ENCODE measurements around the gene TACR2.

Gene TACR2

DNA sequence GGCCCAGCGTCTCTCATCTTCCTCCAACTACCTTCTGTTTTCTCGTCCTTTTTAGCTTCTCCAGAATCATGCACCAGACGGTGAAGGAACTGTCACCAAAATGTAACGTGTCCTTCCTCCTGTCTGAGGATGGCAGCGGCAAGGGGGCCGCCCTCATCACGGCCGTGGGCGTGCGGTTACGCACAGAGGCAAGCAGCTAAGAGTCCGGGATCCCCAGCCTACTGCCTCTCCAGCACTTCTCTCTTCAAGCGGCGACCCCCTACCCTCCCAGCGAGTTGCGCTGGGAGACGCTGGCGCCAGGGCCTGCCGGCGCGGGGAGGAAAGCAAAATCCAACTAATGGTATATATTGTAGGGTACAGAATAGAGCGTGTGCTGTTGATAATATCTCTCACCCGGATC is 15.8 kb downstream of the TACR2 start:
- TF ChIP-seq, protein P1, sequence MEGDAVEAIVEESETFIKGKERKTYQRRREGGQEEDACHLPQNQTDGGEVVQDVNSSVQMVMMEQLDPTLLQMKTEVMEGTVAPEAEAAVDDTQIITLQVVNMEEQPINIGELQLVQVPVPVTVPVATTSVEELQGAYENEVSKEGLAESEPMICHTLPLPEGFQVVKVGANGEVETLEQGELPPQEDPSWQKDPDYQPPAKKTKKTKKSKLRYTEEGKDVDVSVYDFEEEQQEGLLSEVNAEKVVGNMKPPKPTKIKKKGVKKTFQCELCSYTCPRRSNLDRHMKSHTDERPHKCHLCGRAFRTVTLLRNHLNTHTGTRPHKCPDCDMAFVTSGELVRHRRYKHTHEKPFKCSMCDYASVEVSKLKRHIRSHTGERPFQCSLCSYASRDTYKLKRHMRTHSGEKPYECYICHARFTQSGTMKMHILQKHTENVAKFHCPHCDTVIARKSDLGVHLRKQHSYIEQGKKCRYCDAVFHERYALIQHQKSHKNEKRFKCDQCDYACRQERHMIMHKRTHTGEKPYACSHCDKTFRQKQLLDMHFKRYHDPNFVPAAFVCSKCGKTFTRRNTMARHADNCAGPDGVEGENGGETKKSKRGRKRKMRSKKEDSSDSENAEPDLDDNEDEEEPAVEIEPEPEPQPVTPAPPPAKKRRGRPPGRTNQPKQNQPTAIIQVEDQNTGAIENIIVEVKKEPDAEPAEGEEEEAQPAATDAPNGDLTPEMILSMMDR (conservative IDR thresholded peaks at IDR 0.05; ENCODE audit: low read depth, low read length), result no peak
- no peaks in the 10 kb centered on the region for H3K4me1 ChIP-seq (ENCODE audit: low read depth, poor library complexity, severe bottlenecking)
- H3K9ac ChIP-seq, result no peak overlapping the region
- no peaks in the 10 kb centered on the region for H4K20me1 ChIP-seq (ENCODE audit: insufficient read depth)
- H2AFZ ChIP-seq (ENCODE audit: low read depth), result no peak overlapping the region
- H3K79me2 ChIP-seq (ENCODE audit: insufficient read depth, low read depth), result no peaks in the 10 kb centered on the region
- no peak overlapping the region for H3K4me3 ChIP-seq (IDR thresholded peaks at IDR 0.05; ENCODE audit: insufficient read depth, low read depth, low read length)
- H3K36me3 ChIP-seq (ENCODE audit: insufficient read depth), result no peaks in the 10 kb centered on the region
- no peaks in the 10 kb centered on the region for H3K27me3 ChIP-seq (ENCODE audit: insufficient read depth, low read depth)
- no peak overlapping the region for H3K4me2 ChIP-seq
- no peak overlapping the region for H3K27ac ChIP-seq

GRCh38 chr10:69398466-69398865 is 18.3 kb downstream of the TACR2 start:
- H3K27me3 ChIP-seq (ENCODE audit: insufficient read depth, low read depth), result no peaks in the 10 kb centered on the region
- TF ChIP-seq, protein P1 (conservative IDR thresholded peaks at IDR 0.05; ENCODE audit: low read depth, low read length), result no peak
- no peaks in the 10 kb centered on the region for H4K20me1 ChIP-seq (ENCODE audit: insufficient read depth)
- H3K9ac ChIP-seq, result no peak overlapping the region
- H3K4me1 ChIP-seq (ENCODE audit: low read depth, poor library complexity, severe bottlenecking), result no peaks in the 10 kb centered on the region
- H3K4me2 ChIP-seq, result no peak overlapping the region
- no peak overlapping the region for H3K4me3 ChIP-seq (IDR thresholded peaks at IDR 0.05; ENCODE audit: insufficient read depth, low read depth, low read length)
- H3K27ac ChIP-seq, result no peak overlapping the region
- no peaks in the 10 kb centered on the region for H3K79me2 ChIP-seq (ENCODE audit: insufficient read depth, low read depth)
- no peaks in the 10 kb centered on the region for H3K36me3 ChIP-seq (ENCODE audit: insufficient read depth)
- H2AFZ ChIP-seq (ENCODE audit: low read depth), result no peak overlapping the region

- Histone ChIP-seq H3K4me3 (IDR thresholded peaks at IDR 0.05; ENCODE audit: insufficient read depth, low read depth, low read length) (no peak overlapping the region), H3K79me2 (ENCODE audit: insufficient read depth, low read depth) (no peaks in the 10 kb centered on the region), H3K27me3 (ENCODE audit: insufficient read depth, low read depth) (no peaks in the 10 kb centered on the region), H2AFZ (ENCODE audit: low read depth) (no peak overlapping the region), H3K36me3 (ENCODE audit: insufficient read depth) (no peaks in the 10 kb centered on the region), H3K9ac (no peak overlapping the region), H4K20me1 (ENCODE audit: insufficient read depth) (no peaks in the 10 kb centered on the region), H3K4me1 (ENCODE audit: low read depth, poor library complexity, severe bottlenecking) (no peaks in the 10 kb centered on the region), H3K27ac (no peak overlapping the region), H3K4me2 (no peak overlapping the region)
- TF ChIP-seq, protein P1 (conservative IDR thresholded peaks at IDR 0.05; ENCODE audit: low read depth, low read length), result no peak
These were observed 18.7 kb downstream of the TACR2 start for GRCh38 chr10:69397972-69398371.

- no peak overlapping the region for H3K4me3 ChIP-seq (IDR thresholded peaks at IDR 0.05; ENCODE audit: insufficient read depth, low read depth, low read length)
- no peak overlapping the region for H2AFZ ChIP-seq (ENCODE audit: low read depth)
- H3K27me3 ChIP-seq (ENCODE audit: insufficient read depth, low read depth), result no peaks in the 10 kb centered on the region
- H3K36me3 ChIP-seq (ENCODE audit: insufficient read depth), result no peaks in the 10 kb centered on the region
- H3K27ac ChIP-seq, result no peak overlapping the region
- no peaks in the 10 kb centered on the region for H4K20me1 ChIP-seq (ENCODE audit: insufficient read depth)
- H3K9ac ChIP-seq, result no peak overlapping the region
- no peak overlapping the region for H3K4me2 ChIP-seq
- H3K79me2 ChIP-seq (ENCODE audit: insufficient read depth, low read depth), result no peaks in the 10 kb centered on the region
- H3K4me1 ChIP-seq (ENCODE audit: low read depth, poor library complexity, severe bottlenecking), result peaks cover 9% of the 10 kb centered on the region
- TF ChIP-seq, protein P1 (conservative IDR thresholded peaks at IDR 0.05; ENCODE audit: low read depth, low read length), result no peak
These were observed 22.7 kb downstream of the TACR2 start for GRCh38 chr10:69394020-69394419.

All from KMS-11 (cell line).